ENCODE results near the gene ADAMTS2. TPM values are rescaled to one million over a fixed set of nuclear protein-coding genes. Genes with fewer than 3 reads are reported as not detected.

The ADAMTS2 gene
- total RNA-seq, 1 experiment from 2014 or later, result not detected

DNA sequence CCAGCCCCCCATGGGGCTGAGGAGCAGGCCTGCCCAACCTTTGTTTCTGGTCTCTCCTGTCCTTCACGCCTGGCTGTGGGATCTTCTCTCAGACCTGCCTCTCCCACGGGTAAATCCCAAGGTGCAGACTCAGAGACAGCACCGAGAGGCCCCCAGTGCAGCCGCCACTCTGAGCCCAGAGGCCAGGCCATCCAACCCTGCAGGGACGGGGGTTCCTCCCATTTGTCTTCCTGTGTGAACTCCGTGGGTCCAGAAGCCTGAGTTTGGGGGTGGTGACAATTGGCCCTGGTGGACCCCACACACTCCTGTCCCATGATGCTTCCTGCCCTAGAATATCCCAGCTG is 123.4 kb downstream of the ADAMTS2 start:
- no peak overlapping the region for H3K4me3 Mint-ChIP-seq (ENCODE audit: low read depth, unreplicated experiment)
- no peak for DNase-seq
- intact Hi-C loops (cut with micrococcal nuclease; ENCODE audit: unreplicated experiment), result no loop called here
- peaks cover 22% of the 10 kb centered on the region for H3K9me3 Mint-ChIP-seq (ENCODE audit: low read depth, unreplicated experiment)
- BruUV-seq (replicated peaks), result no TSS peak
- TF ChIP-seq, protein P1, sequence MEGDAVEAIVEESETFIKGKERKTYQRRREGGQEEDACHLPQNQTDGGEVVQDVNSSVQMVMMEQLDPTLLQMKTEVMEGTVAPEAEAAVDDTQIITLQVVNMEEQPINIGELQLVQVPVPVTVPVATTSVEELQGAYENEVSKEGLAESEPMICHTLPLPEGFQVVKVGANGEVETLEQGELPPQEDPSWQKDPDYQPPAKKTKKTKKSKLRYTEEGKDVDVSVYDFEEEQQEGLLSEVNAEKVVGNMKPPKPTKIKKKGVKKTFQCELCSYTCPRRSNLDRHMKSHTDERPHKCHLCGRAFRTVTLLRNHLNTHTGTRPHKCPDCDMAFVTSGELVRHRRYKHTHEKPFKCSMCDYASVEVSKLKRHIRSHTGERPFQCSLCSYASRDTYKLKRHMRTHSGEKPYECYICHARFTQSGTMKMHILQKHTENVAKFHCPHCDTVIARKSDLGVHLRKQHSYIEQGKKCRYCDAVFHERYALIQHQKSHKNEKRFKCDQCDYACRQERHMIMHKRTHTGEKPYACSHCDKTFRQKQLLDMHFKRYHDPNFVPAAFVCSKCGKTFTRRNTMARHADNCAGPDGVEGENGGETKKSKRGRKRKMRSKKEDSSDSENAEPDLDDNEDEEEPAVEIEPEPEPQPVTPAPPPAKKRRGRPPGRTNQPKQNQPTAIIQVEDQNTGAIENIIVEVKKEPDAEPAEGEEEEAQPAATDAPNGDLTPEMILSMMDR (IDR thresholded peaks at IDR 0.05; ENCODE audit: unreplicated experiment), result no peak
- CTCF ChIA-PET, result no interaction called here
- peaks cover 3% of the 10 kb centered on the region for H3K36me3 Mint-ChIP-seq (ENCODE audit: insufficient read depth, unreplicated experiment)
- no peak overlapping the region for H3K27ac Mint-ChIP-seq (ENCODE audit: unreplicated experiment)
- no peaks in the 10 kb centered on the region for H3K4me1 Mint-ChIP-seq (ENCODE audit: low read depth, unreplicated experiment)
- H3K27me3 Mint-ChIP-seq (ENCODE audit: unreplicated experiment), result no peaks in the 10 kb centered on the region

DNA sequence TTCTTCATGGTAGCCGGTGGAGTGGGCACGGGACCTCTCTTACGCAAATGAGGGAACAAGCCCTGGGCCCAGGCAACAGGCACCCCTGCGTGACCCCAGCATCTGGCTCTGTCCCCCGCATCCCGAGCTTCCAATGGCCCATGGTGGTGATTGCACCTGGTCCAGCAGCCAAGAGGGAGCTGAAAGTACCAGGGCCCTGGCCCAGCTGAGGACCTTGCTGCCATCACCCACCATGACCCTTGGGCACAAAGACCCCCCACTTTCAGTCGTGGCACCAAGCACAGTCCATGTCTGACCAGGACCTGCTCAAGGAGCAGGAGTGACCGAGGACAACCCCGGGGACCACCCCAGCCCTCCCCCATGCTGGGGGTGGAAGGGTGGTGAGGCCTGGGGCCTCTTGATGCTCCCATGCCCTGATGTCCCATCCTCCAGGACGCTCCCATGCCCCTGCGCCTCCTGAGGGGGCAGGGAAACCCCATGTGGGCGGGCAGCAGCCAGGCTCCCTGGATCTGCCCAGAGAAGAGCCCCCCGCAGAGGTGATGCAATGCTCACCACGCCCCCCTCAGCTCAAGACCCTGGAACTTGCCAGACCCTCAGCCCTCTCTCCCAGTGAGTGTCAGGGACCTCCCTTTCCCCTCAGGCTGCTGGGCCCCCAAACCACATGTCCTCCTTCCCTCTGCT is 123.9 kb downstream of the ADAMTS2 start:
- BruUV-seq (replicated peaks), result no TSS peak
- H3K9me3 Mint-ChIP-seq (ENCODE audit: low read depth, unreplicated experiment), result peaks cover 26% of the 10 kb centered on the region
- H3K36me3 Mint-ChIP-seq (ENCODE audit: insufficient read depth, unreplicated experiment), result peaks cover 3% of the 10 kb centered on the region
- no peak for DNase-seq
- no peaks in the 10 kb centered on the region for H3K27me3 Mint-ChIP-seq (ENCODE audit: unreplicated experiment)
- H3K4me1 Mint-ChIP-seq (ENCODE audit: low read depth, unreplicated experiment), result no peaks in the 10 kb centered on the region
- CTCF ChIA-PET, result no interaction called here
- intact Hi-C loops (cut with micrococcal nuclease; ENCODE audit: unreplicated experiment), result no loop called here
- TF ChIP-seq, protein P1 (IDR thresholded peaks at IDR 0.05; ENCODE audit: unreplicated experiment), result no peak
- no peak overlapping the region for H3K27ac Mint-ChIP-seq (ENCODE audit: unreplicated experiment)
- no peak overlapping the region for H3K4me3 Mint-ChIP-seq (ENCODE audit: low read depth, unreplicated experiment)

DNA sequence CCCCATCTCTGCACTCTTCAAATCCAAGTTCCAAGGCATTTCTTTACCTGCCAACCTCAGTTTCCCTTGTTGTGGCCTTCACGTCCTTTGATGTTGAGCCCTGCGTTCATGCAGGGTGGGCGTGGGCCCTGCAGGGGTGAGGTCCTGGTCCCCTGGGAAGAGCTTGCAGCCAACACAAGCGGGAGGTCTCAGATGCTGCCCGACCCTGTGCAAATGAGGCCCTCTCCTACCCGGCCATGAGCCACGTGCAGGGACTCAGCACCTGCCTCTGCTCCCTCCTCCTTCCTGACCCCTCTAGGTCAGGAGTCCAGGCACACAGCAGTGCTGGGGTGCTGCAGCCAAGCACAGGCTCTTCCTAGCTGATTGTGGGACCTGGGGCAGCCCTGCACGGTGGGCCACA is 124.5 kb downstream of the ADAMTS2 start:
- Mint-ChIP-seq H3K4me1 (ENCODE audit: low read depth, unreplicated experiment) (no peaks in the 10 kb centered on the region), H3K27ac (ENCODE audit: unreplicated experiment) (no peak overlapping the region), H3K4me3 (ENCODE audit: low read depth, unreplicated experiment) (no peak overlapping the region), H3K36me3 (ENCODE audit: insufficient read depth, unreplicated experiment) (peaks cover 3% of the 10 kb centered on the region), H3K27me3 (ENCODE audit: unreplicated experiment) (no peaks in the 10 kb centered on the region), H3K9me3 (ENCODE audit: low read depth, unreplicated experiment) (peaks cover 26% of the 10 kb centered on the region)
- TF ChIP-seq, protein P1 (IDR thresholded peaks at IDR 0.05; ENCODE audit: unreplicated experiment), result no peak
- CTCF ChIA-PET, result no interaction called here
- DNase-seq, result no peak
- intact Hi-C loops (cut with micrococcal nuclease; ENCODE audit: unreplicated experiment), result no loop called here
- BruUV-seq (replicated peaks), result no TSS peak

DNA sequence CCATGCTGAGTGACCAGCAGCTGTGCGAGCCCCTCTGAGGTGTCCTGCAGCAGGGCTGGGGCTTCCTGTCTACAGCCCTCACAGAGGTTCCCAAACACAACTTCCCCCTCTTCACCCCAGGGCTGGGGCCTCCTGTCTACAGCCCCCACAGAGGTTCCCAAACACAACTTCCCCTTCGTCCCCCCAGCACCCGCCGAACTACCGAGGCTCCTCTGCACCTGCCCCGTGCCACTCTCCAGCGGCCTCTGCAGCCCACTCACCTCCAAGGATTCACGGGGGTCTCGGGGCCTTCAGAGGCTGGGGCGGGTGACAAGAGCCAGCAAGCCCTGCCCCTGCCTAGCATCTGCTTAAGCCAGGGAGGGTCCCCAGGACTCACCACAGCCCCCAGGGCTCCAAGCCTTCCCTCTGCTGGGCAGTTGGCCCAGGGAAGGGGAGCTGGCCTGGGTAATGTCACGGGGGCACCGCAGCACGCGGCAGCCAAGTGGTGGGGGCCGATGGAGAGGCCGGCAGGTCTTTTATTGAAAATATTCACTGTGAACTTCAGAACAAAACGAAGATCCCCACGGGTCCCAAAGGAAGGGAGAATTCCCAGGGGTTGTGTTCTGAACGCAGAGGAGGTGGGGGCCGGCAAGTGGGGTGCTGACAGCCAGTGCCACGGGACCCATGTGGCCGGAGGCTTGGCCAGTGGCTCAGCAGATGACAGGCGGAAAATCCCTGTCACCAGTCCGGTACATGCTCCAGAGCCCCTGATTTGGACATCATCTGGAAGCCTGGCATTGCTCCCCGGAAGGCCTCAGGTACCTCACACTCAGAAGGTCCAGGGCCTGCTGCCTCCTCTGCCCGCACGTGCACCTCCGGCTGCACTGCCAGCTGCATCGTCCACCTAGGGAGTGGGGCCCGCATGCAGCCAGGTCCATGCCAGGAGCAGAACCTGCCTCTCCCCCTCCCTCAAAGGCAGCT is 125.3 kb downstream of the ADAMTS2 start:
- no peak overlapping the region for H3K4me3 Mint-ChIP-seq (ENCODE audit: low read depth, unreplicated experiment)
- H3K9me3 Mint-ChIP-seq (ENCODE audit: low read depth, unreplicated experiment), result peaks cover 29% of the 10 kb centered on the region
- no peaks in the 10 kb centered on the region for H3K27me3 Mint-ChIP-seq (ENCODE audit: unreplicated experiment)
- no peak for DNase-seq
- CTCF ChIA-PET, result no interaction called here
- no TSS peak for BruUV-seq (replicated peaks)
- TF ChIP-seq, protein P1 (IDR thresholded peaks at IDR 0.05; ENCODE audit: unreplicated experiment), result no peak
- no peaks in the 10 kb centered on the region for H3K4me1 Mint-ChIP-seq (ENCODE audit: low read depth, unreplicated experiment)
- H3K36me3 Mint-ChIP-seq (ENCODE audit: insufficient read depth, unreplicated experiment), result peaks cover 3% of the 10 kb centered on the region
- intact Hi-C loops (cut with micrococcal nuclease; ENCODE audit: unreplicated experiment), result no loop called here
- no peak overlapping the region for H3K27ac Mint-ChIP-seq (ENCODE audit: unreplicated experiment)
